Tibial nerve (tissue), 4 donors: ENCODE measurements around the gene ARHGAP11A. TPM values are rescaled to one million over a fixed set of nuclear protein-coding genes. Genes with fewer than 3 reads are reported as not detected.
"Not testable (repeated sequence)": the region's sequence is repeated elsewhere in the genome, so short reads cannot be mapped to it uniquely, and the experiment has no call there.

Experiments used
- DNase-seq, 2 donors: peaks; one replicate each; pipeline ENCODE4 v3.0.0-alpha.2; 2019; ENCODE audit warnings: low spot score in 2 of 2
- H3K27ac ChIP-seq, 4 donors: fragments of 200-600 bp; sonication (generic) in 3 of 4; one replicate each; pipeline ENCODE4 v1.5.1; 2017 to 2019; ENCODE audit warnings: mild to moderate bottlenecking in 1 of 4
- H3K27me3 ChIP-seq, 2 donors: fragments of 200-600 bp; sonication (generic) in 1 of 2; one replicate each; pipeline versions ENCODE4 v1.5.1 to v1.6.0; 2017 to 2019
- H3K36me3 ChIP-seq, 3 donors: fragments of 200-600 bp; sonication (generic); one replicate each; pipeline ENCODE4 v1.5.1; 2018 to 2019
- H3K4me1 ChIP-seq, 4 donors: fragments of 200-600 bp; sonication (generic) in 3 of 4; one replicate each; pipeline ENCODE4 v1.5.1; 2017 to 2019
- H3K4me3 ChIP-seq, 4 donors: fragments of 200-600 bp; sonication (generic) in 3 of 4; one replicate each; pipeline ENCODE4 v1.5.1; 2017 to 2019; ENCODE audit warnings: mild to moderate bottlenecking in 1 of 4, moderate library complexity in 1 of 4
- H3K9me3 ChIP-seq, 4 donors: fragments of 200-600 bp; sonication (generic) in 3 of 4; one replicate each; pipeline ENCODE4 v1.5.1; 2017 to 2019
- CTCF ChIP-seq, 5 experiments: fragments of 200-600 bp in 3 of 5; fragments of 450-650 bp in 2 of 5; sonication (generic) in 3 of 5; IDR thresholded peaks; one replicate each; pipeline ENCODE4 v1.5.1; 2016 to 2019; ENCODE audit warnings: antibody characterized with exemption in 5 of 5, mild to moderate bottlenecking in 3 of 5, moderate library complexity in 2 of 5
- EP300 ChIP-seq, 2 donors: sonication (generic); formaldehyde crosslinking; IDR thresholded peaks; one replicate each; pipeline ENCODE4 v1.6.1; 2017; ENCODE audit warnings: antibody characterized with exemption in 2 of 2, mild to moderate bottlenecking in 1 of 2
- WGBS, 2 donors: methylation state at CpG; one replicate each; pipeline ENCODE4 v1.1.5; 2018; 5-methylcytosine and 5-hydroxymethylcytosine counted together
- total RNA-seq, 4 donors: library from RNA; depleted of rRNA; stranded (reverse); fragments of >200 nt; gene quantifications; one replicate each; pipeline ENCODE4 v1.1.0, GENCODE V29; 2016

ARHGAP11A gene
- total RNA-seq: 1 to 10 TPM in 2 of 4 donors, under 1 TPM in 2; 0.59 to 2.4 (median 0.82) TPM

DNA sequence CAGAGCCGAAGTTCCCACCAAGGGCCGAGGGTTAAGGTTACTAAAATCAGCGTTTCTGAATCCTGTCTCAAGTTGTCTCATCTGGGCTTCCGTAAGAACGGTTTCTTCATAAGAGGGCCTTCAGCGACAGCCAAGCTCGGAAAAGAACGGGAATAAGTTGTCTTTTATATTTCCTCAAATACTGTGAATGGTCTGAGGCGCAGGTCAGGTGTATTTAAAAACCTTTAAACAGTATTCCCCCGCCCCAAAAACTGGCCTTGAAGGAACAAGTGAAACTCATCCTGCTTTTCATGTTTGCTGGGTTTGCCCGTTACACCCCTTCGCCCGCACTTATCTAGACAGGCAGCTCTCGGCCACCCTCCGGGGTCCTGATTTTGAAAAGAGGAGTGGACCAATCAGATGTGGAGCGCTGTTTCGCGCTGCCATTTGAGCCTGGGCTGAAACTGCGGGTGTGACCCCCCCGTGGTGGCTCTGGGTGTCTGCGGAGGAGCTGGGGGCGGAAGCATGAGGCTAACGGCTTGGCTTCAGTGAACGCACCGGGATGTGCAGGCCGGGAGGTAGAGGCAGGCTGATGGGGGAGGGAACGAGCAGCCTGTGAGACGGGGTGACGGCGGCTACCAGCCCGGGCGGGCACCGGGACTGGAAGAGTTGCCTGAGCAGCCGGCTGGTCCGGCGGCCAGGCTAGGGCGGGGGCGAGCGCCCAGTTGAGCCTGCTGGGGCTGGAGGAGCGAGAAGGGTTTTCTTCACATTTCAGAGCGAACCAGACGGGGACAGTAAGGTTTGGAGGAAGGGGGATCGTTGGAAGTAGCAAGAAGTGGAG is at the start of gene ARHGAP11A:
Gene ARHGAP11A, plus strand, starts transcription at position 454 of the 820 bp plus-strand sequence. CDS start 708 bp downstream, outside the sequence.
- H3K27ac ChIP-seq: peak within 1 kb of the TSS in 3 of 4 donors; percentile 65 to 83 (median 74)

DNA sequence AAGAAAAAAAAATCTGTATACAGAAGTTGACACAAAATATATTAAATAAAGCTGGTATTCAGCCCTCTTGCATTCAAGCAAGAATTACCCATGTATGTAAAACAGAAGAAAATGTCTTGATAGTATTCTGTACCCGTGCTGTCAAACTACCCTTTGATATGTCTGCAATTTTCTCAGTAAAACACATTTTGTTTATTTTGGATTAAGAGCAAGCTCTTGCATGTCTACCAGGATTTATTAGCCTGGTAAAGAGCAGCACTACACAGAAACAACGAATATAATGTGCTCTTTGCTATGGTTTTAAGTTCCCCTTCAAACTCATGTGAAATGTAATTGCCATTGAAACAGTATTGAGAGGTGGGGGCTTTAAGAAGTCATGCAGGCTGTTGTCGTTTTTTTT is 46.3 kb upstream of the ARHGAP11A start:
- H3K36me3 ChIP-seq, H3K27ac ChIP-seq, DNase-seq, H3K4me3 ChIP-seq, H3K4me1 ChIP-seq, H3K9me3 ChIP-seq, H3K27me3 ChIP-seq: not testable (repeated sequence)
- 0 to 30% methylated on average over 1 to 2 of the region's 3 CpGs for WGBS, 2 donors

More for the DNA sequence above, at the start of gene ARHGAP11A:
- peak in 1 of 2 donors; percentile 19 for TF ChIP-seq EP300 (IDR thresholded peaks at IDR 0.05)
- H3K27me3 ChIP-seq, H3K9me3 ChIP-seq, H3K4me1 ChIP-seq, H3K36me3 ChIP-seq: not testable (repeated sequence)
- peak within 1 kb of the TSS; percentile 32 to 55 (median 50) for H3K4me3 ChIP-seq
- DNase-seq: peak; percentile 48 to 85
- WGBS, 2 donors: 0% methylated on average over 28 to 31 of the region's 43 CpGs

GRCh38 chr15:32578482-32578881 is 36.8 kb upstream of the ARHGAP11A start:
- H3K27ac ChIP-seq, DNase-seq, H3K27me3 ChIP-seq, H3K9me3 ChIP-seq, H3K36me3 ChIP-seq, H3K4me1 ChIP-seq, H3K4me3 ChIP-seq: not testable (repeated sequence)
- WGBS, 2 donors: 64 to 78% methylated on average over 1 of the region's 4 CpGs

- not testable (repeated sequence) for DNase-seq, H3K27ac ChIP-seq, H3K4me1 ChIP-seq, H3K27me3 ChIP-seq, H3K36me3 ChIP-seq, H3K4me3 ChIP-seq, H3K9me3 ChIP-seq
- WGBS, 2 donors: 57 to 70% methylated on average over 3 to 4 of the region's 4 CpGs
Observed at GRCh38 chr15:32585844-32586243, 29.5 kb upstream of the ARHGAP11A start.

DNA sequence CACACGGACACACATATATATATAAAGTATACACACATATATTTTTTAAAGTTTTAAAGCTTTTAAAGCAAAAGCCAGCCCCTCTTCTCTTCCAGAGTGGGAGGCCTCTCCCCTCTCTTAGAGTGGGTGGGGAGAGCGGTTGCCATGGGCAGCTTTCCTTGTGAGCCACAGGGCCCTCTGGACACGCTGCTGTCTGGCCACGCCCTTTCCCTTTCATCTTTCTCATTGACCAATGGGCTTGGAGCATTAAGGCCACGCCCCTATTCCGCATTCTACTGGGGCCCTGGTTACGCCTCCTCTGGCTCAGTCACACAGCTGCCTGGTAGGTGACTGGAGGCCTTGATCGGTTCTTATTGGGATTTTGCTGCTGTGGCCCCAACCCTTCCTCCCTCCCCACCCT is 22.2 kb upstream of the ARHGAP11A start, which contains the start of gene GOLGA8N:
Gene GOLGA8N, plus strand, starts transcription at position 306 of the 400 bp plus-strand sequence.
- not testable (repeated sequence) for H3K36me3 ChIP-seq, DNase-seq, H3K4me3 ChIP-seq, H3K9me3 ChIP-seq, H3K27ac ChIP-seq, H3K4me1 ChIP-seq, H3K27me3 ChIP-seq
- 87 to 94% methylated on average over 2 to 8 of the region's 8 CpGs for WGBS, 2 donors

GRCh38 chr15:32609518-32609917 is 5.8 kb upstream of the ARHGAP11A start:
- 93 to 94% methylated on average over 2 of the region's 2 CpGs for WGBS, 2 donors
- H3K27ac ChIP-seq, H3K27me3 ChIP-seq, H3K36me3 ChIP-seq, H3K9me3 ChIP-seq, H3K4me1 ChIP-seq, DNase-seq, H3K4me3 ChIP-seq: not testable (repeated sequence)

- not testable (repeated sequence) for H3K27ac ChIP-seq, H3K36me3 ChIP-seq, H3K9me3 ChIP-seq, H3K27me3 ChIP-seq, H3K4me3 ChIP-seq, H3K4me1 ChIP-seq, DNase-seq
- WGBS, 2 donors: 2 to 5% methylated on average over 1 to 2 of the region's 3 CpGs
- peak in 2 of 5 experiments; percentile 32 to 34 for TF ChIP-seq CTCF (IDR thresholded peaks at IDR 0.05)
Observed at GRCh38 chr15:32610719-32611118, 4.6 kb upstream of the ARHGAP11A start.

DNA sequence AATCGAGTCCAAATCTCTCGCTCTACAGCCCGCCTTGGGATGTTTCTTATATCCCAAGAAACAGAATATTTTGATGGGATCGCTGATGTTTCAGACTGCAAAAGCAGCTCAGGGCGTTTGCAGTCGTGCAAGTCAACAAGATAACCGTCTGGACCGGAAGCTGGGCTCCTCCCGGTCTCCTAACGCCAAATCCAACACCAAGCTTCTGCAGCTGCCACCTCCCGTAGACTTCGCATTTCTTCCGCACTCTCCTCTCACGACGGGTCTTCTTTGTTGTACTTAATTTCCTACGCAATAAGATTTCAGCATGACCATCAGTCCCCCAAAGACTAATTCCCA is 623 bp upstream of the ARHGAP11A start:
- H3K27me3 ChIP-seq, H3K36me3 ChIP-seq, H3K4me1 ChIP-seq, DNase-seq, H3K9me3 ChIP-seq: not testable (repeated sequence)
- Histone ChIP-seq H3K4me3 (peak overlapping the region; percentile 32 to 55 (median 50)), H3K27ac (peak overlapping the region in 3 of 4 donors; percentile 65 to 83 (median 74))
- 0% methylated on average over 8 to 9 of the region's 16 CpGs for WGBS, 2 donors

GRCh38 chr15:32615871-32616426 is 645 bp downstream of the ARHGAP11A start:
- 0% methylated on average over 20 to 24 of the region's 24 CpGs for WGBS, 2 donors
- DNase-seq, H3K4me1 ChIP-seq, H3K9me3 ChIP-seq, H3K36me3 ChIP-seq, H3K27me3 ChIP-seq: not testable (repeated sequence)
- peak overlapping the region; percentile 32 to 55 (median 50) for H3K4me3 ChIP-seq
- peak overlapping the region in 1 of 4 donors; percentile 74 for H3K27ac ChIP-seq
